ENCODE data around the gene GPATCH2. TPM values are rescaled to one million over a fixed set of nuclear protein-coding genes. Genes with fewer than 3 reads are reported as not detected.
"Not testable (repeated sequence)": the region's sequence is repeated elsewhere in the genome, so short reads cannot be mapped to it uniquely, and the experiment has no call there.

The GPATCH2 gene
- total and polyA plus RNA-seq, 11 donors = 2.3 to 8.5 (median 7.5) TPM

DNA sequence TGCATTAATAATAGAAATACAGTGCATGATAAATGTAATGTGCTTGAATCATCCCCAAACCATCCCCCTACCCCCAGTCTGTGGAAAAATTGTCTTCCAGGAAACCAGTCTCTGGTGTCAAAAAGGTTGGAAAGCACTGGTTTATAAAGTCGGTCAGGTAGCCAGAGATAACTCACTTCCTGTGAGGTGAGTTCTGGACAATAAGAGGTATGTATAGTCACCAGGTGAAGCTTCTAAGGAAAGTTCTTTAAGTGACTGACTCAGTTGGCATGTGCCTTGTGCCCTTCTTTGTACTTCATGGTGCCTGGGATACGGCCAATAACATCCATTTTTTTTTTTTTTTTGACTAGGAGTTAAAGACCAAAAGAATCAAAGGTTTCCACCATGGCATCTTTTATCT lies 103.7 kb downstream of the GPATCH2 start:
- ATAC-seq = no peak
- 95 to 99% (median 97%) methylated on average over 2 of the region's 2 CpGs for WGBS, 4 donors
- intact Hi-C loops (cut with DNase I) = loop anchor here in 1 of 10 donors (10.0 kb wide), 1 partner anchor 72 kb away; no protein-coding TSS in a partner anchor

DNA sequence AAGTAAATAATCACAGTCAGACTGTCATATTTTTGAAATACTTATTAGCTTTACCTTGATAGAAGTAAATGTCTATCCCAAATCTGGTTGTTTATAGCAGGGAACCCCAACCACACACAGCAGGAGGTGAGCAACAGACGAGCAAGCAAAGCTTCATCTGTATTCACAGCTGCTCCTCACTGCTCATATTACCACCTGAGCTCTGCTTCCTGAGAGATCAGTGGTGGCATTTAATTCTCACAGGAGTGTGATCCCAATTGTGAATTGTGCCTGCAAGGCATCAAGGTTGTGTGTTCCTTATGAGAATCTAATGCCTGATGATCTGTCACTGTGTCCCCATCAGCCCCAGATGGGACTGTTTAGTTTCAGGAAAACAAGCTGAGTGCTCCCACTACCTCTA lies 104.3 kb downstream of the GPATCH2 start:
- no peak overlapping the region for H3K4me3 ChIP-seq
- H3K36me3 ChIP-seq = no peaks in the 10 kb centered on the region
- ATAC-seq (peak in 1 of 4 donors; percentile 12), DNase-seq (no peak)
- H3K27ac ChIP-seq = no peak overlapping the region
- intact Hi-C loops (cut with DNase I) = loop anchor here in 1 of 10 donors (10.0 kb wide), 1 partner anchor 72 kb away; no protein-coding TSS in a partner anchor
- TF ChIP-seq, protein P1, sequence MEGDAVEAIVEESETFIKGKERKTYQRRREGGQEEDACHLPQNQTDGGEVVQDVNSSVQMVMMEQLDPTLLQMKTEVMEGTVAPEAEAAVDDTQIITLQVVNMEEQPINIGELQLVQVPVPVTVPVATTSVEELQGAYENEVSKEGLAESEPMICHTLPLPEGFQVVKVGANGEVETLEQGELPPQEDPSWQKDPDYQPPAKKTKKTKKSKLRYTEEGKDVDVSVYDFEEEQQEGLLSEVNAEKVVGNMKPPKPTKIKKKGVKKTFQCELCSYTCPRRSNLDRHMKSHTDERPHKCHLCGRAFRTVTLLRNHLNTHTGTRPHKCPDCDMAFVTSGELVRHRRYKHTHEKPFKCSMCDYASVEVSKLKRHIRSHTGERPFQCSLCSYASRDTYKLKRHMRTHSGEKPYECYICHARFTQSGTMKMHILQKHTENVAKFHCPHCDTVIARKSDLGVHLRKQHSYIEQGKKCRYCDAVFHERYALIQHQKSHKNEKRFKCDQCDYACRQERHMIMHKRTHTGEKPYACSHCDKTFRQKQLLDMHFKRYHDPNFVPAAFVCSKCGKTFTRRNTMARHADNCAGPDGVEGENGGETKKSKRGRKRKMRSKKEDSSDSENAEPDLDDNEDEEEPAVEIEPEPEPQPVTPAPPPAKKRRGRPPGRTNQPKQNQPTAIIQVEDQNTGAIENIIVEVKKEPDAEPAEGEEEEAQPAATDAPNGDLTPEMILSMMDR (IDR thresholded peaks at IDR 0.05) = no peak
- TF ChIP-seq POLR2A (IDR thresholded peaks at IDR 0.05) = no peak
- peaks cover 0 to 21% (median 4%) of the 10 kb centered on the region in 12 donors for H3K4me1 ChIP-seq
- H3K27me3 ChIP-seq = no peaks in the 10 kb centered on the region
- WGBS, 4 donors = 92 to 97% (median 95%) methylated on average over 1 of the region's 1 CpG
- no peaks in the 10 kb centered on the region for H3K9me3 ChIP-seq

More for the DNA sequence above, 103.7 kb downstream of the GPATCH2 start:
- no peaks in the 10 kb centered on the region for H3K36me3 ChIP-seq
- H3K9me3 ChIP-seq = no peaks in the 10 kb centered on the region
- TF ChIP-seq, protein P1 (IDR thresholded peaks at IDR 0.05) = no peak
- no peak for TF ChIP-seq POLR2A (IDR thresholded peaks at IDR 0.05)
- no peak for DNase-seq
- H3K27me3 ChIP-seq = no peaks in the 10 kb centered on the region
- H3K27ac ChIP-seq = no peak overlapping the region
- peaks cover 0 to 21% (median 4%) of the 10 kb centered on the region in 12 donors for H3K4me1 ChIP-seq
- no peak overlapping the region for H3K4me3 ChIP-seq

DNA sequence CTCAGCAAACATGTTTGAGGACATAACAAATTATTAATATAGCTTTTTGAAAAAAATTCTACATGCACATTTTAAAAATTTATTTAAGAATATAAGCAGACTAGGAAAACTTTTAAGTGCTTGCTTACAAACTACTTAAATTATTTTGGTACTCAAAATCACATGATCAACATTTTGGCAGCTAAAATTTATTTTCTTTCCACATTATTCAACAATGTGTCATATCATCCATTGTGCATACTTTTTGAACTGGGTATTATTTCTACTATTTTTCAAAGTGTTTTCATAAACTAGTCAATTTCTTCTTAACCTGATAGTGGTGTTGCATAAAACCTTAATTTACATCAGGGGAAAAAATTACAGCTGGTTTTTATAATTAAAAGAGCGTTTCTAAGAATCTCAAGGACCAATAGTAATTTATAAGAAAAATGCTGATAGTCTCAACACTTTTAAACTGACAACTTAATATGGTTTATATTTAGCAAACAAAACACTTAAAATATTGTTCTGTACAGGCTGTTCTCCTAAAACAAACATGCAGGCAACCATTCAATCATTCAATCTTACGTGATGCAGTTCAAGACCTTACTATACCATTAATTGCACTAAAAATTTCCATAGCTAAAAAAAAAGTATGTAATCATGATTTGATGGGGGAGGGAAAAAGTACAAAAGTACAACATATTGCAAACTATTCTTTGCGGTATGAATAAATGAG lies 105.0 kb downstream of the GPATCH2 start:
- intact Hi-C loops (cut with DNase I) = loop anchor here in 1 of 10 donors (10.0 kb wide), 1 partner anchor 71 kb away; no protein-coding TSS in a partner anchor
- peak overlapping the region in 2 of 12 donors; percentile 31 to 39 for H3K27ac ChIP-seq
- H3K9me3 ChIP-seq = no peaks in the 10 kb centered on the region
- no peak overlapping the region for H3K4me3 ChIP-seq
- H3K36me3 ChIP-seq = no peaks in the 10 kb centered on the region
- peak in 1 of 4 donors; percentile 52 for ATAC-seq
- WGBS, 4 donors = 58 to 64% (median 62%) methylated on average over 3 of the region's 3 CpGs
- H3K27me3 ChIP-seq = no peaks in the 10 kb centered on the region
- no peak for DNase-seq
- peaks cover 0 to 21% (median 4%) of the 10 kb centered on the region in 12 donors for H3K4me1 ChIP-seq
- TF ChIP-seq, protein P1 (IDR thresholded peaks at IDR 0.05) = no peak
- no peak for TF ChIP-seq POLR2A (IDR thresholded peaks at IDR 0.05)

DNA sequence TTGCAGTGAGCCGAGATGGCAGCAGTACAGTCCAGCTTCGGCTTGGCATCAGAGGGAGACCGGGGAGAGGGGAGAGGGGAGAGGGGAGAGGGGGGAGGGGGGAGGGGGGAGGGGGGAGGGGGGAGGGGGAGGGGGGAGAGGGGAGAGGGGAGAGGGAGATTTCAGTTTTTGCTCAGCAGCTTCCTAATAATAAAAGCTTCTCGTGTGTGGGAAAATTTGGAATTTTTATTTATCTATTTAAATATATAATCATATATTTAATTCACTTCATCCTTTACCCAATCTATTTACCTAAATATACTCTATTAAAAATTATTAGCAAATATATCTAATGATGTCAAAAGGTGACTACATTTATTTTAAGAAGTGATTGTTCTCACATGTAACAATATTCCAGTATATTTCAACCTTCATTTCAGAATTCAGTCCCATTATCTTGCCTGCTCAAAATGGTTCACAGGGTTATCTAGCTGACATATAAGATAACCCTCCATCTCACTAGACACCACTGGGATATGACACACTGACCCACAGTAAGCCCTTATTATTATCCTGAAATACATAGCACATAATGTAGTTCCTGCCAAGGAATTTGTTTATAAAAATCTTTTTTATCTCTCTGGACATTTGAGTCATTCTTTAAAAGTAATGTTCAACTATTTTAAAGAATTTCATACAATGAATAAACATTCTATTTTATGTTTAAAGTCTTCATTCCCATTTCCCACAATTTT lies 105.9 kb downstream of the GPATCH2 start:
- WGBS, 4 donors = 33 to 76% (median 62%) methylated on average over 2 to 4 of the region's 4 CpGs
- Histone ChIP-seq H3K9me3 (no peaks in the 10 kb centered on the region), H3K36me3 (no peaks in the 10 kb centered on the region), H3K4me3 (no peak overlapping the region), H3K27me3 (no peaks in the 10 kb centered on the region), H3K27ac (peak overlapping the region in 4 of 12 donors; percentile 15 to 37 (median 32)), H3K4me1 (peaks cover 0 to 21% (median 4%) of the 10 kb centered on the region in 12 donors)
- DNase-seq (no peak), ATAC-seq (peak in 2 of 4 donors; percentile 74 to 88)
- TF ChIP-seq, protein P1 (IDR thresholded peaks at IDR 0.05) = no peak
- TF ChIP-seq POLR2A (IDR thresholded peaks at IDR 0.05) = no peak
- intact Hi-C loops (cut with DNase I) = loop anchor here in 2 of 10 donors (5.0 to 10.0 kb wide), 2 partner anchors 68 to 70 kb away; no protein-coding TSS in a partner anchor

DNA sequence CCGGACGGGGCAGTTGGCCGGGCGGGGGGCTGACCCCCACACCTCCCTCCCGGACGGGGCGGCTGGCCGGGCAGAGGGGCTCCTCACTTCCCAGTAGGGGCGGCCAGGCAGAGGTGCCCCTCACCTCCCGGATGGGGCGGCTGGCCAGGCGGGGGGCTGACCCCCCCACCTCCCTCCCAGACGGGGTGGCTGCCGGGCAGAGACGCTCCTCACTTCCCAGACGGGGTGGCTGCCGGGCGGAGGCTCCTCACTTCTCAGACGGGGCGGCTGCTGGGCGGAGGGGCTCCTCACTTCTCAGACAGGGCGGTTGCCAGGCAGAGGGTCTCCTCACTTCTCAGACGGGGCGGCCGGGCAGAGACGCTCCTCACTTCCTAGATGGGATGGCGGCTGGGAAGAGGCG lies 107.0 kb downstream of the GPATCH2 start:
- H3K4me3 ChIP-seq, ATAC-seq, H3K27me3 ChIP-seq, H3K9me3 ChIP-seq, DNase-seq, H3K36me3 ChIP-seq, H3K27ac ChIP-seq: not testable (repeated sequence)
- intact Hi-C loops (cut with DNase I) = loop anchor here in 2 of 10 donors (5.0 to 10.0 kb wide), 2 partner anchors 67 to 69 kb away; no protein-coding TSS in a partner anchor
- H3K4me1 ChIP-seq = peaks cover 0 to 21% (median 4%) of the 10 kb centered on the region in 12 donors
- WGBS, 4 donors = 88 to 98% (median 93%) methylated on average over 14 to 20 of the region's 28 CpGs; no CpG with 5 or more reads in 1 of the 4 donors

All from heart left ventricle (tissue), 16 donors.